K562 (cell line): ENCODE data around the gene CLDN2.

Experiments
- ESRRA ChIP-seq: fragments of 450-650 bp; IDR thresholded peaks from 2 replicates; pipeline ENCODE4 v1.6.1; 2014; ENCODE audit warnings: low read depth, mild to moderate bottlenecking, moderate library complexity, borderline replicate concordance
- TF ChIP-seq, protein P1 (sequence below), 3 experiments: IDR thresholded peaks in 2 of 3; conservative IDR thresholded peaks in 1 of 3; 2 replicates each; pipeline ENCODE4 v1.5.1; 2011 to 2012; ENCODE audit warnings: low read length in 3 of 3, mild to moderate bottlenecking in 3 of 3, control low read depth in 2 of 3, improper control_type of control experiment in 1 of 3, inconsistent platforms in 1 of 3, low read depth in 1 of 3, mixed read lengths in 1 of 3, moderate library complexity in 1 of 3; ENCODE audit not compliant: insufficient read depth in 2 of 3

DNA sequence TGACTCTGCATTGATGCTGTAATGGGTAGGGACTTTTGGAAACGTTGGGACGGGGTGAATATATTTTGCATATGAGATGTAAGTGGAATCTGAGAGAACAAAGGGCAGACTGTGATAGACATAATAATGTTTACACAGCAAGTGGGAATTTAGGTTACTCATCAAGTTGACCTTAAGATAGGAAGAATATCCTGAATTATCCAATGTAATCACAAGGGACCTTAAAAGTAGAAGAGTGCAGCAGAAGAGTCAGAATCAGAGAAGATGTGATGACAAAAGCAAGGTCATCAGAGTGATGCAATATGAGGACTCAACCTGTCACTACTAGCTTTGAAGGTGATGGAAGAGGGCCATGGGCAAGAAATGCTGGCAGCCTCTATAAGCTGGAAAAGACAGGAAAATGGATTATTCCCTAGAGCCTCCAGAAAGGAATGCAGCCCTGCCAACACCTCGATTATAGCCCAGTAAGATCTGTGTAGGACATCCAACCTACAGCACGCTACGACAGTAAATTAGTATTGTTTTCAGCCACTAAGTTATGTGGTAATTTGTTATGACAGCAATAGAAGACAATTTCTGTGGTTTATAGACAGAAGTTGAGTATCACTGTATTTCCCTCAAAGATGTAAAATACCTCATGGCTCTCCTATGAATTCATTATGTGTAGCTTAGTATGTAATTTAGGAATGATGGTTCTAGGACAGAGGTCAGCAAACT lies 53.4 kb downstream of the CLDN2 start:
- TF ChIP-seq, protein P1, sequence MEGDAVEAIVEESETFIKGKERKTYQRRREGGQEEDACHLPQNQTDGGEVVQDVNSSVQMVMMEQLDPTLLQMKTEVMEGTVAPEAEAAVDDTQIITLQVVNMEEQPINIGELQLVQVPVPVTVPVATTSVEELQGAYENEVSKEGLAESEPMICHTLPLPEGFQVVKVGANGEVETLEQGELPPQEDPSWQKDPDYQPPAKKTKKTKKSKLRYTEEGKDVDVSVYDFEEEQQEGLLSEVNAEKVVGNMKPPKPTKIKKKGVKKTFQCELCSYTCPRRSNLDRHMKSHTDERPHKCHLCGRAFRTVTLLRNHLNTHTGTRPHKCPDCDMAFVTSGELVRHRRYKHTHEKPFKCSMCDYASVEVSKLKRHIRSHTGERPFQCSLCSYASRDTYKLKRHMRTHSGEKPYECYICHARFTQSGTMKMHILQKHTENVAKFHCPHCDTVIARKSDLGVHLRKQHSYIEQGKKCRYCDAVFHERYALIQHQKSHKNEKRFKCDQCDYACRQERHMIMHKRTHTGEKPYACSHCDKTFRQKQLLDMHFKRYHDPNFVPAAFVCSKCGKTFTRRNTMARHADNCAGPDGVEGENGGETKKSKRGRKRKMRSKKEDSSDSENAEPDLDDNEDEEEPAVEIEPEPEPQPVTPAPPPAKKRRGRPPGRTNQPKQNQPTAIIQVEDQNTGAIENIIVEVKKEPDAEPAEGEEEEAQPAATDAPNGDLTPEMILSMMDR (IDR thresholded peaks at IDR 0.05 in 2 of 3, conservative IDR thresholded peaks at IDR 0.05 in 1 of 3; ENCODE audit: insufficient read depth in 2 of 3, low read depth in 1 of 3, low read length in 3 of 3) = no peak
- TF ChIP-seq ESRRA = no peak
